Brain microvascular endothelial cell (primary cell): ENCODE measurements around the gene ANKH.

Source experiments
- DNase-seq: peaks from one replicate; pipeline ENCODE4 v3.0.0-alpha.2; 2020
- H3K27ac ChIP-seq: fragments of 250-450 bp; sonication (Bioruptor Pico); 2 replicates; pipeline ENCODE4 v1.5.1; 2020; ENCODE audit warnings: mild to moderate bottlenecking, moderate library complexity
- H3K27me3 ChIP-seq: fragments of 250-450 bp; sonication (Bioruptor Pico); replicated peaks from 2 replicates; pipeline ENCODE4 v1.5.1; 2020; ENCODE audit warnings: mild to moderate bottlenecking
- H3K36me3 ChIP-seq: fragments of 250-450 bp; sonication (Bioruptor Pico); replicated peaks from 2 replicates; pipeline ENCODE4 v1.5.1; 2020; ENCODE audit warnings: mild to moderate bottlenecking
- H3K4me3 ChIP-seq: 2 replicates; pipeline ENCODE4 v1.5.1; 2011; ENCODE audit warnings: low read depth, mild to moderate bottlenecking, control low read depth, low read length, moderate library complexity
- in situ Hi-C: cut with HindIII; loops from 2 replicates; pipeline ENCODE4 v1.10.0; 2017; ENCODE audit warnings: low sequenced_read_pairs, low pct_ligation_motif_present
- TF ChIP-seq, protein P1 (sequence below): IDR thresholded peaks from 2 replicates; pipeline ENCODE4 v1.5.1; 2011; ENCODE audit warnings: low read depth, mild to moderate bottlenecking, moderate library complexity, low read length, control low read depth, inconsistent platforms; ENCODE audit errors: missing control alignments

ANKH gene

GRCh38 chr5:14714706-14715105 lies 156.9 kb downstream of the ANKH start:
- no peaks in the 10 kb centered on the region for H3K27me3 ChIP-seq
- no peak overlapping the region for H3K27ac ChIP-seq
- in situ Hi-C loops, result no loop called here
- no peak for DNase-seq
- TF ChIP-seq, protein P1, sequence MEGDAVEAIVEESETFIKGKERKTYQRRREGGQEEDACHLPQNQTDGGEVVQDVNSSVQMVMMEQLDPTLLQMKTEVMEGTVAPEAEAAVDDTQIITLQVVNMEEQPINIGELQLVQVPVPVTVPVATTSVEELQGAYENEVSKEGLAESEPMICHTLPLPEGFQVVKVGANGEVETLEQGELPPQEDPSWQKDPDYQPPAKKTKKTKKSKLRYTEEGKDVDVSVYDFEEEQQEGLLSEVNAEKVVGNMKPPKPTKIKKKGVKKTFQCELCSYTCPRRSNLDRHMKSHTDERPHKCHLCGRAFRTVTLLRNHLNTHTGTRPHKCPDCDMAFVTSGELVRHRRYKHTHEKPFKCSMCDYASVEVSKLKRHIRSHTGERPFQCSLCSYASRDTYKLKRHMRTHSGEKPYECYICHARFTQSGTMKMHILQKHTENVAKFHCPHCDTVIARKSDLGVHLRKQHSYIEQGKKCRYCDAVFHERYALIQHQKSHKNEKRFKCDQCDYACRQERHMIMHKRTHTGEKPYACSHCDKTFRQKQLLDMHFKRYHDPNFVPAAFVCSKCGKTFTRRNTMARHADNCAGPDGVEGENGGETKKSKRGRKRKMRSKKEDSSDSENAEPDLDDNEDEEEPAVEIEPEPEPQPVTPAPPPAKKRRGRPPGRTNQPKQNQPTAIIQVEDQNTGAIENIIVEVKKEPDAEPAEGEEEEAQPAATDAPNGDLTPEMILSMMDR, result no peak
- no peak overlapping the region for H3K4me3 ChIP-seq
- H3K36me3 ChIP-seq, result peaks cover 41% of the 10 kb centered on the region

DNA sequence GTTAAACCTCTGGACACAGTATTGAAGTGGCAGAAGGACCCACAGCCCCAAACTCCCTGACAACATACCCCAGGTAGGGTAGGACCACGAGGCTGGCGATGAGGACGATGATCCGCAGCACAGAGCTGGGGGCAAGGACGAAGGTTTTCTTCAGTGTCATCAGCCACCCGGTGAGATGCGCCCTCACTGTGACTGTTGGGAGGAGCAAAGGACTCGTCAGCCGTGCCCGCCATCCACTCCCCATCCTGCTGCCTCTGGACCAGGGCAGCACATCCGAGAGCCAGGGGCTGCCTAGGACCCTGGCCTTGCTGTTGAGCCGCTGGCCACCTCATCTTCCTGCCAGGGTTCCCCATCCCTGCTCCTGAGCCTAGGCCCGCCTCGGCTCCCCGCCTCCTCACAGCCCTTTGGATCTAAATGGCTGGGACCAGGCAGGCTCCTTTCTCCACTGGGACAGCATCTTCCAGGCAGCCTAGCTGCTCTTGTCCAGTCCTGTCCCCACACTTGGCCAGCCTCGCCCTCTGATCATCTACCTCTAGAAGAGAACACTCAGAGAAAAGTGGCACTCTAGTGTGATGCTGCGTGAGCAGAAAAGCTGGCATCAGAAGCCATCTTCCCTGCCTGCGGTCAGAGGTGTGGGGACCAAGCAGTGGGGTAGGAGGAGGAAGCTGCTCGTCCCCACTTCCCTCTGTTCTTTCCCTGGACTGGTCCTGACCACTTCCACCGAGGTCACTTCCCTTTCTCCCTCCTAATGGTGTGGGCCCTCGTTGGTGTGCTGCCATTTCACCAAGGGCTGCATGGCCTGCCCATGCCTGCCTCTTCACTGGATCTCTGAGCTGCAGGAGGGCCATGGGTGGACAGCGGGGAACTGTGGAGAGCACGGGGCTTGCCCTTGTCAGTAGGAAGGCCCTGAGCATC lies 157.8 kb downstream of the ANKH start:
- in situ Hi-C loops, result no loop called here
- H3K36me3 ChIP-seq, result peaks cover 44% of the 10 kb centered on the region
- no peak overlapping the region for H3K27ac ChIP-seq

GRCh38 chr5:14712666-14713065 lies 158.9 kb downstream of the ANKH start:
- in situ Hi-C loops, result no loop called here

More for the DNA sequence above, 157.8 kb downstream of the ANKH start:
- DNase-seq, result no peak
- no peaks in the 10 kb centered on the region for H3K27me3 ChIP-seq
- no peak overlapping the region for H3K4me3 ChIP-seq
- TF ChIP-seq, protein P1, result no peak

GRCh38 chr5:14712131-14712530 lies 159.4 kb downstream of the ANKH start:
- no peak for DNase-seq
- Histone ChIP-seq H3K27me3 (no peaks in the 10 kb centered on the region), H3K4me3 (no peak overlapping the region), H3K36me3 (peaks cover 48% of the 10 kb centered on the region), H3K27ac (no peak overlapping the region)
- TF ChIP-seq, protein P1, result no peak
- in situ Hi-C loops, result no loop called here

More at GRCh38 chr5:14712666-14713065, 158.9 kb downstream of the ANKH start:
- Histone ChIP-seq H3K27ac (no peak overlapping the region), H3K27me3 (no peaks in the 10 kb centered on the region), H3K36me3 (peaks cover 48% of the 10 kb centered on the region), H3K4me3 (no peak overlapping the region)
- TF ChIP-seq, protein P1, result no peak
- DNase-seq, result no peak

DNA sequence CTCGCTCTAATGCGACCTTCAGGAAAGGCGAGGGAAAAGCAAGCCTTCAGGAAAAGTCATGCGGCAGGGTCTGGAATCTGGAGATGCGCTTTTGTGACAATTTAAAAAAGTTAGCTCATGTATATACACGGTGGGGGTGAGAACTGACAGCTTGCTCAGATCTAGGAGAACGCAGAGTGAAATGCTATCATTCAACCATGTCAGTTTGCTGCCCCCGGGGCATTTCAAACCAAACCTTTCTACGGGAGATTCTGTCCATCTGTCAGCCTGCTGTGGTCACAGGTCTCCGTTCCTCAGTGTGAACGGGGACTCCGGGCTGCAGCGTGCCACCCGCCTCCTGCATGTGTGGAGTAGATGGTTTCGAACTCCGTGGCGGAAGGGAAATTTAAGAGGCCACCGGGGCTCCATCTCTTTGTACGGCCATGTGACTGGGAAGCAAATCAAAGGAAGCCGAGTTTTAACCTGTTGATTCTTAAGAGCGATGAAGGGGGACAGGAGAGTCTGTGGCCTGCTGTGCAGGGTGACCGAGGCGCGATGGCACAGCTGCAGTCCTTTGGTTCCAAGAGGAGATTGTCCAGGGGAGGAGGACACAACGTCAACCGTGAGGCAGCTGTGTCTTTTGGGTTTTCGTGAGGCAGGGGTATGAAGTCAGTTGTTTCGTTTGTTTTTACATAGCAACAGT lies 161.1 kb downstream of the ANKH start:
- TF ChIP-seq, protein P1, result no peak
- DNase-seq, result no peak
- H3K27ac ChIP-seq, result no peak overlapping the region
- in situ Hi-C loops, result no loop called here
- no peaks in the 10 kb centered on the region for H3K27me3 ChIP-seq
- H3K36me3 ChIP-seq, result peaks cover 48% of the 10 kb centered on the region
- no peak overlapping the region for H3K4me3 ChIP-seq
